DND-41 (cell line): ENCODE results near the gene BCAS3.

Experiments used
- CTCF ChIP-seq: IDR thresholded peaks from 2 replicates; pipeline ENCODE4 v1.5.1; 2012; ENCODE audit warnings: borderline replicate concordance, low read length, moderate library complexity, mild to moderate bottlenecking; ENCODE audit not compliant: poor library complexity, severe bottlenecking; ENCODE audit errors: extremely low read depth
- EZH2 ChIP-seq: IDR thresholded peaks from 3 replicates; pipeline ENCODE4 v1.6.1; 2012; ENCODE audit warnings: borderline replicate concordance, low read depth, mild to moderate bottlenecking, moderate library complexity, low read length, inconsistent platforms; ENCODE audit not compliant: severe bottlenecking

GRCh38 chr17:61291451-61292285 lies 614.0 kb downstream of the BCAS3 start:
- TF ChIP-seq EZH2 (no peak), CTCF (no peak)
